Measurements from ENCODE around the gene GANC. TPM values are rescaled to one million over a fixed set of nuclear protein-coding genes. Genes with fewer than 3 reads are reported as not detected.
"Not testable (repeated sequence)": the region's sequence is repeated elsewhere in the genome, so short reads cannot be mapped to it uniquely, and the experiment has no call there.

Gene GANC
- total RNA-seq, 6 experiments from 2014 or later = 11.4 to 37.6 (median 18.4) TPM

- no peaks in the 10 kb centered on the region for H3K4me1 ChIP-seq
- no peak for TF ChIP-seq POLR2A (IDR thresholded peaks at IDR 0.05)
- no peak for TF ChIP-seq CTCF (IDR thresholded peaks at IDR 0.05)
- DNase-seq (no peak), ATAC-seq (no peak)
- H3K27ac ChIP-seq = no peak overlapping the region
- no peaks in the 10 kb centered on the region for H3K9me3 ChIP-seq
- H3K36me3 ChIP-seq = peaks cover 0 to 28% (median 8%) of the 10 kb centered on the region in 4 donors
- no peaks in the 10 kb centered on the region for H3K27me3 ChIP-seq
- intact Hi-C loops (cut with DNase I) = no loop called here
- no peak overlapping the region for H3K4me3 ChIP-seq
- WGBS (ENCODE audit: insufficient coverage, low coverage, low lambda C conversion rate, missing lambda C conversion rate) = 38% methylated on average over 1 of the region's 1 CpG
Observed at GRCh38 chr15:42306681-42307080, 33.7 kb downstream of the GANC start.

- Histone ChIP-seq H3K36me3 (peaks cover 0 to 16% (median 8%) of the 10 kb centered on the region in 4 donors), H3K4me1 (peaks cover 0 to 12% (median 0%) of the 10 kb centered on the region in 4 donors), H3K4me3 (no peak overlapping the region), H3K9me3 (no peaks in the 10 kb centered on the region), H3K27me3 (no peaks in the 10 kb centered on the region), H3K27ac (no peak overlapping the region)
- 0% methylated on average over 1 of the region's 3 CpGs for WGBS (ENCODE audit: insufficient coverage, low coverage, low lambda C conversion rate, missing lambda C conversion rate)
- intact Hi-C loops (cut with DNase I) = no loop called here
- ATAC-seq = peak; percentile 51 to 77 (median 56)
- TF ChIP-seq POLR2A (IDR thresholded peaks at IDR 0.05) (no peak), CTCF (IDR thresholded peaks at IDR 0.05) (no peak)
- DNase-seq = no peak
Observed at GRCh38 chr15:42313463-42313862, 40.5 kb downstream of the GANC start.

GRCh38 chr15:42314818-42315217 lies 41.8 kb downstream of the GANC start:
- intact Hi-C loops (cut with DNase I) = no loop called here
- peaks cover 0 to 16% (median 8%) of the 10 kb centered on the region in 4 donors for H3K36me3 ChIP-seq
- WGBS (ENCODE audit: insufficient coverage, low coverage, low lambda C conversion rate, missing lambda C conversion rate) = 28% methylated on average over 1 of the region's 1 CpG
- peak overlapping the region in 1 of 3 donors; percentile 20 for H3K27ac ChIP-seq
- ATAC-seq = peak; percentile 92 to 97 (median 95)
- DNase-seq = no peak
- no peak for TF ChIP-seq POLR2A (IDR thresholded peaks at IDR 0.05)
- no peak for TF ChIP-seq CTCF (IDR thresholded peaks at IDR 0.05)
- H3K4me3 ChIP-seq = no peak overlapping the region
- H3K9me3 ChIP-seq = no peaks in the 10 kb centered on the region
- peaks cover 0 to 12% (median 0%) of the 10 kb centered on the region in 4 donors for H3K4me1 ChIP-seq
- no peaks in the 10 kb centered on the region for H3K27me3 ChIP-seq

- ATAC-seq (no peak), DNase-seq (no peak)
- Histone ChIP-seq H3K4me3 (no peak overlapping the region), H3K9me3 (no peaks in the 10 kb centered on the region), H3K36me3 (peaks cover 0 to 10% (median 6%) of the 10 kb centered on the region in 4 donors), H3K27ac (no peak overlapping the region), H3K27me3 (no peaks in the 10 kb centered on the region), H3K4me1 (peaks cover 0 to 12% (median 0%) of the 10 kb centered on the region in 4 donors)
- intact Hi-C loops (cut with DNase I) = no loop called here
- TF ChIP-seq POLR2A (IDR thresholded peaks at IDR 0.05) = no peak
- TF ChIP-seq CTCF (IDR thresholded peaks at IDR 0.05) = no peak
- WGBS (ENCODE audit: insufficient coverage, low coverage, low lambda C conversion rate, missing lambda C conversion rate) = 93% methylated on average over 1 of the region's 1 CpG
Observed at GRCh38 chr15:42315521-42315920, 42.5 kb downstream of the GANC start.

- ATAC-seq; H3K9me3 ChIP-seq; H3K36me3 ChIP-seq; H3K27ac ChIP-seq; DNase-seq; intact Hi-C loops (cut with DNase I); H3K4me3 ChIP-seq; H3K27me3 ChIP-seq: not testable (repeated sequence)
- 71% methylated on average over 9 of the region's 11 CpGs for WGBS (ENCODE audit: insufficient coverage, low coverage, low lambda C conversion rate, missing lambda C conversion rate)
- peaks cover 0 to 12% (median 0%) of the 10 kb centered on the region in 4 donors for H3K4me1 ChIP-seq
Observed at GRCh38 chr15:42316282-42316805, 43.3 kb downstream of the GANC start.
